ENCODE measurements around the gene TEDDM1.

- TF ChIP-seq ZFX (IDR thresholded peaks at IDR 0.05; ENCODE audit: borderline replicate concordance) (no peak), CTCF (IDR thresholded peaks at IDR 0.05) (peak; percentile 29)
Measured at GRCh38 chr1:182391362-182392049, 9.0 kb downstream of the TEDDM1 start, which contains the start of gene GLUL.

All from 22Rv1 (cell line).